Chondrocyte (in vitro differentiated cells): ENCODE results near the gene FAM161A. TPM values are rescaled to one million over a fixed set of nuclear protein-coding genes. Genes with fewer than 3 reads are reported as not detected.
"Not testable (repeated sequence)": the region's sequence is repeated elsewhere in the genome, so short reads cannot be mapped to it uniquely, and the experiment has no call there.

Experiments
- DNase-seq: peaks from one replicate; pipeline ENCODE4 v3.0.0; 2021; ENCODE audit warnings: mixed read lengths, low spot score
- H3K27ac Mint-ChIP-seq: one replicate; pipeline ENCODE4 v1.8.0; 2021; ENCODE audit warnings: mild to moderate bottlenecking, moderate library complexity, mixed read lengths; ENCODE audit not compliant: unreplicated experiment
- H3K27me3 Mint-ChIP-seq: 2 replicates; pipeline ENCODE4 v1.8.0; 2021; ENCODE audit warnings: low read depth, mixed read lengths
- H3K36me3 Mint-ChIP-seq: 2 replicates; pipeline ENCODE4 v1.8.0; 2021; ENCODE audit warnings: low read depth, mixed read lengths
- H3K4me1 Mint-ChIP-seq: 2 replicates; pipeline ENCODE4 v1.8.0; 2021; ENCODE audit warnings: low read depth, mild to moderate bottlenecking, mixed read lengths
- H3K4me3 Mint-ChIP-seq: one replicate; pipeline ENCODE4 v1.8.0; 2021; ENCODE audit warnings: mild to moderate bottlenecking, moderate library complexity, mixed read lengths; ENCODE audit not compliant: unreplicated experiment
- H3K9me3 Mint-ChIP-seq: 2 replicates; pipeline ENCODE4 v1.8.0; 2021; ENCODE audit warnings: low read depth, mixed read lengths
- CTCF ChIP-seq: fragments of 200-600 bp; sonication (generic); IDR thresholded peaks from 2 replicates; pipeline ENCODE4 v1.5.0; 2021; ENCODE audit warnings: antibody characterized with exemption, mild to moderate bottlenecking, moderate library complexity
- total RNA-seq: library from RNA; stranded (reverse); gene quantifications from 3 replicates; pipeline ENCODE4 v1.2.1, GENCODE V29; 2021

FAM161A gene
- total RNA-seq, 1 donor from 2014 or later = 2.9 TPM

- Mint-ChIP-seq H3K9me3 (no peaks in the 10 kb centered on the region), H3K4me3 (no peak overlapping the region), H3K4me1 (peaks cover 5% of the 10 kb centered on the region), H3K27ac (no peak overlapping the region), H3K36me3 (peaks cover 1% of the 10 kb centered on the region), H3K27me3 (no peaks in the 10 kb centered on the region)
- TF ChIP-seq CTCF = no peak
- DNase-seq = no peak
Observed at GRCh38 chr2:61832183-61832841, 21.5 kb downstream of the FAM161A start.

- H3K9me3 Mint-ChIP-seq = no peaks in the 10 kb centered on the region
- H3K4me3 Mint-ChIP-seq = no peak overlapping the region
- no peak for TF ChIP-seq CTCF
- no peaks in the 10 kb centered on the region for H3K36me3 Mint-ChIP-seq
- H3K27ac Mint-ChIP-seq = no peak overlapping the region
- peaks cover 4% of the 10 kb centered on the region for H3K4me1 Mint-ChIP-seq
- H3K27me3 Mint-ChIP-seq = peaks cover 4% of the 10 kb centered on the region
- no peak for DNase-seq
Observed at GRCh38 chr2:61822255-61822654, 31.6 kb downstream of the FAM161A start.

GRCh38 chr2:61816480-61817355 lies 37.1 kb downstream of the FAM161A start:
- no peaks in the 10 kb centered on the region for H3K36me3 Mint-ChIP-seq
- H3K4me1 Mint-ChIP-seq = peaks cover 8% of the 10 kb centered on the region
- no peak for TF ChIP-seq CTCF
- no peak overlapping the region for H3K27ac Mint-ChIP-seq
- no peaks in the 10 kb centered on the region for H3K9me3 Mint-ChIP-seq
- H3K4me3 Mint-ChIP-seq = no peak overlapping the region
- H3K27me3 Mint-ChIP-seq = peaks cover 11% of the 10 kb centered on the region
- DNase-seq = no peak

- no peak for DNase-seq
- Mint-ChIP-seq H3K36me3 (no peaks in the 10 kb centered on the region), H3K27ac (no peak overlapping the region), H3K4me1 (peaks cover 9% of the 10 kb centered on the region), H3K27me3 (peaks cover 11% of the 10 kb centered on the region), H3K9me3 (no peaks in the 10 kb centered on the region), H3K4me3 (no peak overlapping the region)
- TF ChIP-seq CTCF = no peak
Observed at GRCh38 chr2:61814539-61815160, 39.2 kb downstream of the FAM161A start.

- H3K27me3 Mint-ChIP-seq, H3K36me3 Mint-ChIP-seq, H3K9me3 Mint-ChIP-seq, DNase-seq, H3K27ac Mint-ChIP-seq, H3K4me3 Mint-ChIP-seq, H3K4me1 Mint-ChIP-seq: not testable (repeated sequence)
Observed at GRCh38 chr2:61813314-61813713, 40.5 kb downstream of the FAM161A start.
